Esophagus muscularis mucosa (tissue), 3 donors: ENCODE data around the gene CCNK.

Experiments
- POLR2A ChIP-seq: fragments of 450-650 bp; IDR thresholded peaks from one replicate; pipeline ENCODE4 v1.6.1; 2017; ENCODE audit warnings: antibody characterized with exemption, moderate library complexity, mild to moderate bottlenecking, low read depth
- POLR2AphosphoS5 ChIP-seq, 2 donors: sonication (generic); formaldehyde crosslinking; IDR thresholded peaks; one replicate each; pipeline ENCODE4 v1.6.1; 2017; ENCODE audit warnings: antibody characterized with exemption in 2 of 2
- TF ChIP-seq, protein P1 (sequence below), 3 experiments: fragments of 200-600 bp in 2 of 3; fragments of 450-650 bp in 1 of 3; sonication (generic) in 2 of 3; IDR thresholded peaks; one replicate each; pipeline ENCODE4 v1.5.1; 2017 to 2019; ENCODE audit warnings: antibody characterized with exemption in 3 of 3, mild to moderate bottlenecking in 2 of 3, moderate library complexity in 1 of 3

DNA sequence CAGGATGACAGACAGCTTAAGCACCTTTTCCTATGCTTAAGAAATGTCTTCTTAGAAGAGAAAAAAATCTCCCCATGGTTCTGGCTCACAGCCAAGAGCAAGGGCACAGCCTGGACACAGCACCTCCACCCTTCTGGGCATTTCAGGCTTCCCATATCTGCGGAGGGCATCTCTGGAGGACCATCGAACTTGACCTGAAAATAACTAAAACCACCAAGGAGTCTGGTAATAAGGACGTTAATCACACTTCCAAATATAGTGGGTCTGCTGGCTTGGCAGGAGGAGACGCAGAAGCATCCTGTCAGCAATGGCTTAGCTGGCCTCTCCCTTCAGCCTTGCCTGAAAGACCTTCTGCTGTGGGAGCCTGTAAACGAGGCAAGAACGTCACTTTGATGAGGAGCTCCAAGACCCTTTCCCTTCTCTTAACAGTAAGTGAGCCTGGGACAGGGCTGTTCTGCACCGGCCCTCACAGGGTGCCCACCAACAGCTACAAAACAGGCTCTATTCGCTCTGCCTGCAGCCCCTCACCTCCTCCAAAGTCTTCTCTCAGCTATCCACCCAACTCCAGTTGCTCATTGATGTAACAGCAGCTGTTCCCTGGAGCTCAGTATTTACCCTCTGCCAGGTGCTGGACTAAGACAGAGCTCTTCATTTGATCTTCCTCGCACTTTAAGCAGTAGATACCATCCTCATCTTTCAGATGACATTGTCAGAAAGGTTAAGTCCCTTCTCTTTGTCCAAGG lies 13.7 kb upstream of the CCNK start:
- TF ChIP-seq POLR2AphosphoS5 (IDR thresholded peaks at IDR 0.05): no peak
- TF ChIP-seq, protein P1, sequence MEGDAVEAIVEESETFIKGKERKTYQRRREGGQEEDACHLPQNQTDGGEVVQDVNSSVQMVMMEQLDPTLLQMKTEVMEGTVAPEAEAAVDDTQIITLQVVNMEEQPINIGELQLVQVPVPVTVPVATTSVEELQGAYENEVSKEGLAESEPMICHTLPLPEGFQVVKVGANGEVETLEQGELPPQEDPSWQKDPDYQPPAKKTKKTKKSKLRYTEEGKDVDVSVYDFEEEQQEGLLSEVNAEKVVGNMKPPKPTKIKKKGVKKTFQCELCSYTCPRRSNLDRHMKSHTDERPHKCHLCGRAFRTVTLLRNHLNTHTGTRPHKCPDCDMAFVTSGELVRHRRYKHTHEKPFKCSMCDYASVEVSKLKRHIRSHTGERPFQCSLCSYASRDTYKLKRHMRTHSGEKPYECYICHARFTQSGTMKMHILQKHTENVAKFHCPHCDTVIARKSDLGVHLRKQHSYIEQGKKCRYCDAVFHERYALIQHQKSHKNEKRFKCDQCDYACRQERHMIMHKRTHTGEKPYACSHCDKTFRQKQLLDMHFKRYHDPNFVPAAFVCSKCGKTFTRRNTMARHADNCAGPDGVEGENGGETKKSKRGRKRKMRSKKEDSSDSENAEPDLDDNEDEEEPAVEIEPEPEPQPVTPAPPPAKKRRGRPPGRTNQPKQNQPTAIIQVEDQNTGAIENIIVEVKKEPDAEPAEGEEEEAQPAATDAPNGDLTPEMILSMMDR (IDR thresholded peaks at IDR 0.05): no peak
- TF ChIP-seq POLR2A: no peak
